SH-SY5Y (cell line): ENCODE results near the gene IFI27L2.

Source experiments
- GATA2 ChIP-seq: IDR thresholded peaks from 2 replicates; pipeline ENCODE4 v1.6.1; 2011; ENCODE audit warnings: mild to moderate bottlenecking, low read depth, low read length
- GATA3 ChIP-seq: IDR thresholded peaks from 2 replicates; pipeline ENCODE4 v1.6.1; 2011; ENCODE audit warnings: low read depth, mild to moderate bottlenecking, low read length, moderate library complexity

DNA sequence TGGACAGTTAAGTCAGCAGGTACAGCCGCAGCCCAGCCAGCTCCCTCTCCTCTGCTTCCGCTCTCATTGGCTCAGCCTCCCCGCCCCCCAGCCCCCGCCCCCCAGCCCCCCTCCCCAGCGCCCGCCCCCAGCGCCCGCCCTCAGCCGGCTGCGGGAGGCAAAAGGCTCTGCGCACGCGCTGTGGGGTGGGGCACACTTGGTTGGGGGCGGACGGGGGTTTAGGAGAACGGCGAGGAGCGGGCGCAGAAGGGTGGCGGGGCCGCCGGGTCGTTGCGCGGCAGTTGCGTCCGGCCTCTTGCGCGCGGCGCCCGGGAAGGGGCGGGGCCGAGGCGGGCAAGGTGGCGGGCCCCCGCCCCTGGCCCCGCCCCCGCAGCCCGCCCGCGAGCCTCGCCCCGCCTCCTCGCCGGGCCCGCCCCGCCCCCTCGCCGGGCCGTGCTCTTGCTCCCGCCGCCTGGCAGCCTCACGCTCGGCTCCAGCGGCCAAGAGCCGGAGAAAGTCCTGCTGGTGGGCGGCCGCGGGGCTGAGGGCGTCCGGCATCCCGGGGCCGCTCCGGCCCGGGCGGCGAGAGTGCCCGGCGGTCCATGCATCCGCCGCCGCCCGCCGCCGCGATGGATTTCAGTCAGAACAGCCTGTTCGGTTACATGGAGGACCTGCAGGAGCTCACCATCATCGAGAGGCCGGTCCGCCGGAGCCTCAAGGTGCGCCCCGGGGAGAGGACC, 44.6 kb upstream of the IFI27L2 start, which contains the start of gene PPP4R4:
- TF ChIP-seq GATA2, result no peak
- TF ChIP-seq GATA3, result no peak
